Transverse colon (tissue), 4 donors: ENCODE results near the gene LGI4.

Experiments
- EP300 ChIP-seq: sonication (generic); formaldehyde crosslinking; IDR thresholded peaks from one replicate; pipeline ENCODE4 v1.6.1; 2017; ENCODE audit warnings: antibody characterized with exemption, low read depth
- POLR2A ChIP-seq: fragments of 450-650 bp; IDR thresholded peaks from one replicate; pipeline ENCODE4 v1.6.1; 2016; ENCODE audit warnings: antibody characterized with exemption, mild to moderate bottlenecking, moderate library complexity
- POLR2AphosphoS5 ChIP-seq, 3 donors: sonication (generic); formaldehyde crosslinking; IDR thresholded peaks; one replicate each; pipeline ENCODE4 v1.6.1; 2016; ENCODE audit warnings: antibody characterized with exemption in 3 of 3
- TF ChIP-seq, protein P1 (sequence below), 5 experiments: fragments of 200-600 bp in 3 of 5; fragments of 450-650 bp in 2 of 5; sonication (generic) in 3 of 5; IDR thresholded peaks; 1 replicate in 2 of 5; 2 replicates in 3 of 5; pipeline ENCODE4 v1.5.1; 2016 to 2017; ENCODE audit warnings: antibody characterized with exemption in 5 of 5, inconsistent platforms in 3 of 5, mild to moderate bottlenecking in 2 of 5, moderate library complexity in 1 of 5

GRCh38 chr19:35161434-35161743 lies 26.5 kb upstream of the LGI4 start:
- TF ChIP-seq POLR2A, result no peak
- TF ChIP-seq EP300, result no peak
- TF ChIP-seq, protein P1, sequence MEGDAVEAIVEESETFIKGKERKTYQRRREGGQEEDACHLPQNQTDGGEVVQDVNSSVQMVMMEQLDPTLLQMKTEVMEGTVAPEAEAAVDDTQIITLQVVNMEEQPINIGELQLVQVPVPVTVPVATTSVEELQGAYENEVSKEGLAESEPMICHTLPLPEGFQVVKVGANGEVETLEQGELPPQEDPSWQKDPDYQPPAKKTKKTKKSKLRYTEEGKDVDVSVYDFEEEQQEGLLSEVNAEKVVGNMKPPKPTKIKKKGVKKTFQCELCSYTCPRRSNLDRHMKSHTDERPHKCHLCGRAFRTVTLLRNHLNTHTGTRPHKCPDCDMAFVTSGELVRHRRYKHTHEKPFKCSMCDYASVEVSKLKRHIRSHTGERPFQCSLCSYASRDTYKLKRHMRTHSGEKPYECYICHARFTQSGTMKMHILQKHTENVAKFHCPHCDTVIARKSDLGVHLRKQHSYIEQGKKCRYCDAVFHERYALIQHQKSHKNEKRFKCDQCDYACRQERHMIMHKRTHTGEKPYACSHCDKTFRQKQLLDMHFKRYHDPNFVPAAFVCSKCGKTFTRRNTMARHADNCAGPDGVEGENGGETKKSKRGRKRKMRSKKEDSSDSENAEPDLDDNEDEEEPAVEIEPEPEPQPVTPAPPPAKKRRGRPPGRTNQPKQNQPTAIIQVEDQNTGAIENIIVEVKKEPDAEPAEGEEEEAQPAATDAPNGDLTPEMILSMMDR (IDR thresholded peaks at IDR 0.05), result no peak
- no peak for TF ChIP-seq POLR2AphosphoS5 (IDR thresholded peaks at IDR 0.05)
